HG03066 (cell line): ENCODE data around the gene CHRM4.
"Not testable (repeated sequence)": the region's sequence is repeated elsewhere in the genome, so short reads cannot be mapped to it uniquely, and the experiment has no call there.

Experiments used
- ATAC-seq: cut with Tn5 transposase; IDR thresholded peaks from one replicate; pipeline ENCODE4 v1.9.1; 2021; ENCODE audit warnings: low read depth; ENCODE audit not compliant: unreplicated experiment

Gene CHRM4

DNA sequence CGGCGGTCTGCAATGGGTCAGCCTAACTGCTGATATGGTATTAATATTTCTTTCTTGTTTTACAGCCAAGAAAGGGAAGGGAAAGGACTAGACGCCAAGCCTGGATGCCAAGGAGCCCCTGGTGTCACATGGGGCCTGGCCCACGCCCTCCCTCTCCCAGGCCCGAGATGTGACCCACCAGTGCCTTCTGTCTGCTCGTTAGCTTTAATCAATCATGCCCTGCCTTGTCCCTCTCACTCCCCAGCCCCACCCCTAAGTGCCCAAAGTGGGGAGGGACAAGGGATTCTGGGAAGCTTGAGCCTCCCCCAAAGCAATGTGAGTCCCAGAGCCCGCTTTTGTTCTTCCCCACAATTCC lies 8.2 kb downstream of the CHRM4 start:
- no peak for ATAC-seq

DNA sequence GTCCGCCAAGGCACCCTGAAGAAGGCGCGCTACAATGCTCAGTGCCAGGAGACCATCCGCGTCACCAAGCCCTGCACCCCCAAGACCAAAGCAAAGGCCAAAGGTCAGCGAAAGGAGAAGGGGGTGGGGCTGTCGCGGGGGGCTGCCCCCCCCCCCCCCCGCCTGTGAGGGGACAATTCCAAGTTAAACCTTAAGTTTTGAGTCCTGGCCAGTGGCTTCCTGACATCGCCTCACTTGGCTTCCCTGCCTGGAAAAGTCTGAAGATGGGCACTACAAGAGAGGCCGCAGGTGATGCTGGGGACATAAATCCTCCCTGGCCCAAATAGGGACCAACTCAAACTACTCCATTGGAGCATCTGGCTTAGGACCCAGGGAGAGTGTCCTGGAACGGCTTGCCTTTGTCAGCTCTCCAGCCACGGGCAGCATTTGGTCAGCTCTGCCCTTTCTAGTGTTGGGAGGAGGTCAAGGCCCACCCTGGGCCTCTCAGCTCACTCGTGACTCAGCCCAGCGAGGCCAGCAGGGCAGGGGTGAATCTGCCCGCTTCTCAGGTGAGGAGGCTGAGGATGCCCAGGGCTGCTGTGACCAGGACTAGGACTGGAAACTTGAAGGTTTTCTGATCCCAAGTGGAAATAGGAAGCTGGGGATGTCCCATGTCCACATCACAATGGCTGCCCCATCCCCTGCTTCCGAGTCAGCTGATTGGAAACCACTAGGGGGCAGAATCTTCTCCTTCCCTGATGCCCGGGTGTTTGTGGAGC lies 8.8 kb downstream of the CHRM4 start:
- no peak for ATAC-seq

DNA sequence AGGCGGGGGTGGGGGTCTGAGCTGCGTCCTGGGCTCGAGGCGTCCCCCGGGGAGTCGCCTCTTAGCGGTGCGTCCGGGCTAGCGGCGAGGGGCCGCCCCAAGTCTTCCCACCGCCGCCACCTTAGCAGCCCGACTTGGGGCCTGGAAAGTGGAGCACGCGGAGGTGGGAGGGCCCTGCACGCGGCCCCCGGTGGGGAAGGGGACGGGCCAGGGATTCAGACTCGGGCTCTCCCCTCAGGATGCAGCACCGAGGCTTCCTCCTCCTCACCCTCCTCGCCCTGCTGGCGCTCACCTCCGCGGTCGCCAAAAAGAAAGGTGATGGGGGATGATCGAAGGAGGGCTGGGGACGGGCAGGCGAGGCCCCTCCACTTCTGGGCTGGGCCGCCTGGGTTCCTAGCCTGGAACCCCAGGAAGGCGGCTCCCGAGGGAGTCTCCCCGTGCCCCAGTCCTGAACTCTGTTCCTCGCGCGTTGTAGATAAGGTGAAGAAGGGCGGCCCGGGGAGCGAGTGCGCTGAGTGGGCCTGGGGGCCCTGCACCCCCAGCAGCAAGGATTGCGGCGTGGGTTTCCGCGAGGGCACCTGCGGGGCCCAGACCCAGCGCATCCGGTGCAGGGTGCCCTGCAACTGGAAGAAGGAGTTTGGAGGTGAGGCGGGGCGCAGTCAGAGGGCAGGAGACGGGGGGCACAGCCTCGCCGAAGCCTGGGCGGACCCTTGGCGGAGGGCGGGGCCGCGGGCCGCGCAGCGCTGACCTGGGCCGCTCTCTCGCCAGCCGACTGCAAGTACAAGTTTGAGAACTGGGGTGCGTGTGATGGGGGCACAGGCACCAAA lies 9.5 kb downstream of the CHRM4 start:
- ATAC-seq, result no peak

DNA sequence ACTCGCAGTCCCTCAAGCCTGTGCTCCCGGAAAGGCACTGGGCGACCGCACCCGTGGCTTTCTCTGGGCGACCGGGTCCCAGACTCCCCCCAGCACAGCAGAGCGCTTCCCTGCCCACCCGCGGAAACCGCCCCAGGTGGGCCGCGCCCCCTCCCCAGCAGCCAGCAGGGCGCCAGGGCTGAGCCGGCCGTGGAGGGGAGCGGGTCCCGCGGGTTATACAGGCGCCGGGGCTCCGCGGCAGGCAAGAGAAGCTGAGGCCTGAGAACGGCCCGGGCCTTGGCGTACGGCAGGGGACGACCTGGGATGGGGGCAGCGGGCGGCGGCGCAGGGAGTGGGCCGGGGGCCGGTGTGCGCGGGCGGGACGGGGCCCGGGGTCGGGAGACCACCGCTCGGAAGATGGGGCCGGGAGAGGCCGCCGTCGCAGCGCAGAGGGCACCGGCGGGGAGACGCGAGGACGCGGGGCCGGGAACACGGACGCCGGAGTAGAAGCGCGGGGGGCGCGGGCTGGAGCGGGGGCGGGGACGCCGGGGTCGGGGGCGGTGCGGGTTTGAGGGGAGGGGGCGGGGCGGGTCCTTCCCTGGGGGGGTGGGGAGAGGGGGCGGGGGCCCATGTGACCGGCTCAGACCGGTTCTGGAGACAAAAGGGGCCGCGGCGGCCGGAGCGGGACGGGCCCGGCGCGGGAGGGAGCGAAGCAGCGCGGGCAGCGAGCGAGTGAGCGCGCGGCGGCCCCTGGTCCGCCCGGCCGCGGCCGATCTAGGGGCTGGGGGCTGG lies 10.3 kb downstream of the CHRM4 start, which contains the start of gene MDK:
MDK (plus strand) TSS at position 622 of the 771 bp plus-strand sequence. CDS start 389 bp downstream, outside the sequence.
- no peak for ATAC-seq

DNA sequence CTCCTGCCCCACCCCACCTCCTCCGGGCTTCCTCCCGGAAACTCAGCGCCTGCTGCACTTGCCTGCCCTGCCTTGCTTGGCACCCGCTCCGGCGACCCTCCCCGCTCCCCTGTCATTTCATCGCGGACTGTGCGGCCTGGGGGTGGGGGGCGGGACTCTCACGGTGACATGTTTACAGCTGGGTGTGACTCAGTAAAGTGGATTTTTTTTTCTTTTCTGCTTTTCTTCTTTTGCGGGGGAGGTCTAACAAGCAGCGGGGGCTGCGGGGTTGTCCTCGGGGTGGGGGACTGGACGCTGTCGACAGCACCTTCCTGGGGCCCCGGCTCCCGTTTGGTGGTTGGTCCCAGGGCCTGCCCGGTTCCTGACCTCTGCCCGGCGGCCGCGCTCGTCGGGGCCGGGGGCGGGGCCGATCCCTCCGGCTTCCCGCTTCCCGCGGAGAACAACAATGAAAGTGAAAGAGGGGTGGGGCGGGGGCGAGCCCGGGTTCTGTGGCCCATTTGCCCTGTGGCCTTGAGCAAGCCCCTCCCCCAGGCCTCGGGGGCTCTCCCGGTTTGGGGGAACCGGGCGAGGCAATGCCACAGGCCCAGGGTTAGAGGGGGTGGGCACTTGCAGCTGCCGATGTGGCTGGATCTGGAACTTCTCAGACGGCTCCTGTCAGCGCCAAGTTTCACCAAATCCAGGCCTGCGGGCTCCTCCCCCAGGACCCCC lies 11.1 kb downstream of the CHRM4 start:
- no peak for ATAC-seq

DNA sequence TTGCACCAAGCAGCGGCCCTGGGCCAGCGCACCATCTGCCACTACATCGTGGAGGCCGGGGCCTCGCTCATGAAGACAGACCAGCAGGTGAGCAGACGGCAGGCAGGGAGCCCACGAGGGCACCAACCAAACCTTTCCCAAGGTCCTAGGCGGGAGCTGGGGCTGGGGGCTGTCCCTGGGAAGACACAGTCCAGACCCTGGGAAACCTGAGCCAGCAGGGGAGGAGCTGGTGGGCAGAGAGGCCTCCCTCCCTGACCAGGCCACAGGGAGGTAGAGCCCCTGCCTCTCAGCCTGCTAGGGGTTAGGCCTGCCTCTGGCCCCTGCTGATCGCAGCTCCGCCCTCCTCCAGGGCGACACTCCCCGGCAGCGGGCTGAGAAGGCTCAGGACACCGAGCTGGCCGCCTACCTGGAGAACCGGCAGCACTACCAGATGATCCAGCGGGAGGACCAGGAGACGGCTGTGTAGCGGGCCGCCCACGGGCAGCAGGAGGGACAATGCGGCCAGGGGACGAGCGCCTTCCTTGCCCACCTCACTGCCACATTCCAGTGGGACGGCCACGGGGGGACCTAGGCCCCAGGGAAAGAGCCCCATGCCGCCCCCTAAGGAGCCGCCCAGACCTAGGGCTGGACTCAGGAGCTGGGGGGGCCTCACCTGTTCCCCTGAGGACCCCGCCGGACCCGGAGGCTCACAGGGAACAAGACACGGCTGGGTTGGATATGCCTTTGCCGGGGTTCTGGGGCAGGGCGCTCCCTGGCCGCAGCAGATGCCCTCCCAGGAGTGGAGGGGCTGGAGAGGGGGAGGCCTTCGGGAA lies 11.9 kb downstream of the CHRM4 start:
- ATAC-seq, result not testable (repeated sequence)

DNA sequence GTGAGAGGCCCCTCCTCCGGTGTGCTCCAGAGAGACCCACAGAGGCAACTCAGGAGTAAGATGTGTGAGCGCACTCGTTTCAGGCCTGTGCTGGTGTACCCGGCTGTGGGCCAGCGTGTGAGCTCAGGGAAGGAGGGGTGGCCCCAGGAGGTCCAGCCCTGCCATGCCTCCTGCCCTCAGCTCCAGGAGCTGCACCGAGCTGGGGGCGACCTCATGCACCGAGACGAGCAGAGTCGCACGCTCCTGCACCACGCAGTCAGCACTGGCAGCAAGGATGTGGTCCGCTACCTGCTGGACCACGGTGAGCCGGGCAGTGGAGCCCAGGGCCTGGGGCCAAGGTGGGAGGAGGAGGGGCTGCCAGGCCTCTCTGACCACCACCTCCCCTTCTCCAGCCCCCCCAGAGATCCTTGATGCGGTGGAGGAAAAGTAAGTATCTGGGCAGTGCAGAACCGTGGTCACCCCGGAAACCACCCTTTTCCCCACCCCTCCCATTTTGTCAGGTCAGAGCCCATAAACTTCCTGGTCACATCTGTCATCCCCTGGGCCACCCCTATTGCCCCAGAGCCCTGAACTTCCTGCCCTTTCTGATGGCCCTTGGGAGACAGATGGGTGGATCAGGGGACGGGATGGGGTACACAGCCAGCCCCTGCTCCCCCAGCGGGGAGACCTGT lies 12.6 kb downstream of the CHRM4 start:
- ATAC-seq, result no peak

DNA sequence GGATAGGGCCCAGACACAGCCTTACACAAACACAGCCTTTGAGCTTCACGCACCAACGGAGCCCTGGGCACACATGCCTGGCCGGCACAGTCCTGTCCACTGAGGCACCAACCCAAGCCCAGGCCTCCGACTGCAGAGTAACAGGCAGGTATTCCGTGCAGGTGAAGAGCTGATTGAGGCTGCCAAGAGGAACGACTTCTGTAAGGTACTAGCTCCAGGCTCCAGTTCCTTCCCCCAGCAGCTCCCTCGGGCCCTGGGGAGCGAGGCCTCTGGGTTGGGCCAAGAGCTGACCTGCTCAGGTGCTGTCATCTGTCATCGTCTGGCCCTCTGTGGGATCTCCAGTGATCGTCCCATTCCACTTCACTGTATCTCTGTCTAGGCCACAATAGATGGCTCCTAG lies 13.3 kb downstream of the CHRM4 start:
- ATAC-seq, result no peak

DNA sequence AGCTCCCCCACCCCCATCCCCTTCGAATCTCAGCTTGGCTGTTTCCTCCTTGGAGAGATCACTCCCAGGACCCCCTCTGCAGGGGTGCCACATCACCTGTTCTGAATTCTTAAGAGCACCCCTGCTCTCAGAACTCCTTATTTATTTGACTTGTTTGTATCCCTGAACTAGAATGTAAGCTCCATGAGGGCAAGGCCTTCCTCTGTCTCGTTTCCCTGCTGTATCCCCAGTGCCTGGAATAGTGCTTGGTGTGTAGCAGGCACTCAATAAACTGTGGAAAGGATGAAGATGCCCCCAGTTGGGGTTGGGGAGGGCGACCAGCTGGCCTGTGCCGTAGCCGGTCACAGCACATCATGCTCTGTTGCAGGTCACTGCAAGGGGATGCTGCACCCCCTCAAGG lies 13.7 kb downstream of the CHRM4 start:
- ATAC-seq, result no peak

DNA sequence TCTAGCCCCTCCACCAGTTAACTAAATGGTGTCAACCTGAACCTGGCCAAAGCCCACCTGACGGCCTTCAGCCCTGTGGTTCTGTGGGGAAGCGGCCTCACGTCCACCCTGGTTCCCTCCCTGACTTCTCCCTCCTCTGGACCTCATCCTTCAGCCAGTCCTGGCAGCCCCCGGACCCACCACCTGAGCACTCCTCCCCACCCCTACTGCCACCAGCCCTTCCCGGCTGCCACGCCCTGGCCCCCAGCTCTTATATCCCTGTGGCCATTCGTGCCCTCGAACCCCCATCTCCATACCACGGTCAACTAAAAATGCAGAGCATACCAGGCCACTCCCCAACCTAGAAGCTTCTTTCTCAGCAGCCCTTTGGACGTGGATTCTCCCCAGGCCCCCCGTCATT lies 14.3 kb downstream of the CHRM4 start:
- no peak for ATAC-seq

DNA sequence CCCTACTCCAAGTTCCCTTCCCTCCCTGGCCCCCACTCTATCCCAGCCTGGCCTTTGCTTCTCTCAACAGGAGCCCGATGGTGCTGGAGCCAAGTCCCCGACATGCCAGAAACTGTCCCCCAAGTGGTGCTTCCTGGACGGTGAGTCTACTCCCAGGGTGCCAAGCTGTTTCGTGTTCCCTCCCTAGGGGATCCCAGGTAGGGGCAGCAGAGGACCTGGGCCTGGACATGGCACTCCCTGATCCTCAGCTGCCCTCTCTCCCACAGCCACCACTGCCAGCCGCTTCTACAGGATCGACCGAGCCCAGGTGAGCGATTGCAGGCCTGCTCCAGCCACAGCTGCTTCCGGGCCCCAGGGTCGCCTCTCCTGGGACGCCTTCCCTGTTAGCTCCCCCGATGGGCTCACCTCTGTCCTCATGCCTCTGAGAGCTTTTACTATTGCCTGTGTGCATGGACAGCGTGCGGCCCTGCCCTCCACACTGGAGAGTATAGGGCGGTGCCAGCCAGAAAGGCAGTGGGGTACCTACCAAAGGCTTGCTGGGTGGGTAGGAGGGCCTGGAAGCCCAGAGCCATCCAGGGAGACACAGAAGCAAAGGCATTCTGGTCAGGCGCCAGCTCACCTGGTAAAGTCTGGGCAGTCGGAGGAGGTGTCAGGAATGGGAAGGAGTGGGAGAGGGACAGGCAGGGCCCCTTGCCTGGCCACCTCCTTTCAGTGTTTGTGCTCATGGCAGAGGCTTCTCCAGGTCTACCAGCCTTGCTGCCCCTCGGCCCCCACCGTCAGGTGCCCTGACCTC lies 15.1 kb downstream of the CHRM4 start:
- ATAC-seq, result no peak

DNA sequence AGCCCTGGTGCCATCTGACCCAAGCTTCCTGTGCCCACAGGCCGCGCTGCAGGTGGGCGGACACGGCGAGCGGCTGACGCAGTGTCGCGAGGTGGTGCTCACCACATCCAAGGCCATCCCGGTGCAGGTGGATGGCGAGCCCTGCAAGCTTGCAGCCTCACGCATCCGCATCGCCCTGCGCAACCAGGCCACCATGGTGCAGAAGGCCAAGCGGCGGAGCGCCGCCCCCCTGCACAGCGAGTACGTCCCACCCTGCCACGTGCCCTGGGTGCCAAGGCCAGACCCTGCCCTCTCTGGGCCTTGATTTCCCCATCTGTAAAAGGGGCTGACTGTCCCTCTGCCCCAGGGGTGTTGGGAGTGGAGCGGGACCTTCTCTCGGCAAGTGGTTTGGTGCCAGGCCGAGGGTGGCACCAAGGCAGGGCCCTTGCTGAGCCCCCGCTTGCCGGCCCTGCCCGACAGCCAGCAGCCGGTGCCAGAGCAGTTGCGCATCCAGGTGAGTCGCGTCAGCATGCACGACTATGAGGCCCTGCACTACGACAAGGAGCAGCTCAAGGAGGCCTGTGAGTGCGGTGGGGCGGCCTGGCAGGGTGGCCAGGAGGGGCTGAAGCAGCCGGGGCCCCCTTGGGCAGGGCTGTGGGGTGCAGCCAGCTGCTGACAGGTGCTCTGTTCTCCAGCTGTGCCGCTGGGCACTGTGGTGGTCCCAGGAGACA lies 16.0 kb downstream of the CHRM4 start:
- no peak for ATAC-seq

DNA sequence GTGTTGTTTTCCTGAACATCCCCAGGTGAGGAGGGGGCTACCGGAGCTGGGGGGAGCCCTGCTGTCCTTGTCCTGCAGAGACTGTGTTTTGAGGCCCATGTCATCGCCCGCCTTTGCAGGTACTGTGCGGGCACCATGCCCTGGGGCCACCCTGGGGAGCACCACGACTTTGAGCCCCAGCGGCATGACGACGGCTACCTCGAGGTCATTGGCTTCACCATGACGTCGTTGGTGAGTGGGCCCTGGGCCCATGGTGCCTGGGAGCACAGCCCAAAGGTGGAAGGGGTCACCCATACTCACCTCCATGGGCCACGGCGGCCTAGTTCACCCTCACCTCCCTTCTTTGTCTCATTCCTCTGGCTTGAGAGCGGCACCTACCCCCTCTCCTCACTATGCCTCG lies 16.8 kb downstream of the CHRM4 start:
- ATAC-seq, result no peak

DNA sequence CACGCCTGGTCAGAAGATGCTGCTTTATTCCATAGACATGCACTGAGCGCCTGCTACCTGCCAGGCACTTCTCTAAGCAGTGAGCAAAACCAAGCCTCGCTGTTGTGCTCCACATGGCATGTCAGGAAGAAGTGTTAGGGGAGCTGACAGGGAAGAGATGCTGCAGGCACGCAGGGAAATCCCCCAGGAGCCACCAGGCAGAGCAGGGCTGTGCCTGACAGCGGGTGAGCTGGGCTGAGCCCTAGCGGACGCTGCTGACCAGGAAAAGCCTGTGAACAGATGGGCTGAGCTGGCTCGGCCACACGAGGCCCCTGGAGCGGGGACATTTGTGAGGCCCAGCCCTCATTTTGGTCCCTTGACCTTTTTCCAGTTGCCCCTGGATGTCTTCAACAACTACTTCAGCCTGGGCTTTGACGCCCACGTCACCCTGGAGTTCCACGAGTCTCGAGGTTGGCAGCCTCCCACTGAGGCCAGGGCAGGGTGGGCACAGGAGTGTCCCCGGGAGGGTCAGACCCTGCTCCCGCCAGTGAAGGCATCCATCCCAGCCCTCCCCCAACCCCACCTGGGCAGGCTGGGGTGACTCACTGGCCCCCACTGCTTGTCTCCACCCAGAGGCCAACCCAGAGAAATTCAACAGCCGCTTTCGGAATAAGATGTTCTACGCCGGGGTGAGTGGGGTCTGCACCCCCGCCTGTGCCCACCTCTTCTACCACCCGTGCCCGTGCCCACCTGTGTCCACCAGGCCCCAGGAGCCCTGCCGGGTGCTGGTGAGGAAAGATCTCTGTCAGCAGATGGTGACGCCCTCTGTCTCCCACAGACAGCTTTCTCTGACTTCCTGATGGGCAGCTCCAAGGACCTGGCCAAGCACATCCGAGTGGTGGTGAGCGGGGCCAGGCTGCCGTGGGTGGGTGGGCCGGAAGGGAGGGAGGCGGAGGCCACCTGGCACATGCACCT lies 17.5 kb downstream of the CHRM4 start:
- ATAC-seq, result no peak

DNA sequence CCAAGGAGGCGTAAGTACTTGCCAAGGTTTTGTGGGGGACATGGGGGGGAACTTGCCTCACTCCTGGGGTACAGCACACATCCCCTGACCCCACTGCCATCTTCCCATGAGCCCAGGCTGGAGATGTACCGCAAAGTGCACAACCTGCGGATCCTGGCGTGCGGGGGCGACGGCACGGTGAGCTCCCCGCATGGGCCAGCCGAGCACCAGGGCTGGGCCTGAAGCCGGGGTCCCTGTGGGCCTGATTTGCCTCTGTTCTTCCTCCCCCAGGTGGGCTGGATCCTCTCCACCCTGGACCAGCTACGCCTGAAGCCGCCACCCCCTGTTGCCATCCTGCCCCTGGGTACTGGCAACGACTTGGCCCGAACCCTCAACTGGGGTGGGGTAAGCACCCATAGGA lies 19.1 kb downstream of the CHRM4 start:
- ATAC-seq, result not testable (repeated sequence)

DNA sequence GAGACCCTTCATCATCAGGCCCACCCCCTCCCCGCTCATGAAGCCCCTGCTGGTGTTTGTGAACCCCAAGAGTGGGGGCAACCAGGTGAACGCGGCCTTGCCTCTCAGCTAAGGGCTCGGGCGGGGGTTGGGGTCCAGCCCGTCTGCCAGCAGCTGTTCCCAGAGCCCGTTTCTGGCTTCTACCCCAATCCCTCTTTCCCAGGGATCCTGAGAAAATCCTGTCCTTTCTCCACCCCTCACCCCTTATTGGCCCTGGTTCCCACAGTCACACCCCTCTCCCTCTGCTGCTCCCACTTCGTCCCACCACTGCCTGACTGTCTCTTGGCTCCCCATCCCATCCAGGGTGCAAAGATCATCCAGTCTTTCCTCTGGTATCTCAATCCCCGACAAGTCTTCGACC lies 19.5 kb downstream of the CHRM4 start:
- no peak for ATAC-seq

DNA sequence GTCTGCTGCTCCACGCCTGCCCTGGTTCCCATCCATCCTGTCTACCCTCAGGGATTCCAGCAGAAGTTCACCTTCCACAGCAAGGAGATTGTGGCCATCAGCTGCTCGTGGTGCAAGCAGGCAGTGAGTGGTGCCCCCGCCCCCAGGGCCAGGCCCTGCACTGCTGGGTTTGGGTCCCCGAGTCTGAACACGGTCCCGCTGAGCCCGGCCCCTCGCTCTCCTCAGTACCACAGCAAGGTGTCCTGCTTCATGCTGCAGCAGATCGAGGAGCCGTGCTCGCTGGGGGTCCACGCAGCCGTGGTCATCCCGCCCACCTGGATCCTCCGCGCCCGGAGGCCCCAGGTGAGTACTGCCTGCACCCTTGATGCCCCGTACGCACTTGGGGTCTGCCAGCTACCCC lies 20.3 kb downstream of the CHRM4 start:
- ATAC-seq, result not testable (repeated sequence)
